Hepatocyte (in vitro differentiated cells): ENCODE results near the gene MRE11. TPM values are rescaled to one million over a fixed set of nuclear protein-coding genes. Genes with fewer than 3 reads are reported as not detected.

Experiments
- DNase-seq: peaks from one replicate; pipeline ENCODE4 v3.0.0-alpha.2; 2016; ENCODE audit warnings: low spot score
- H2AFZ ChIP-seq: fragments of 200-600 bp; sonication (generic); 2 replicates; pipeline ENCODE4 v1.6.0; 2016; ENCODE audit warnings: antibody characterized with exemption, mild to moderate bottlenecking
- H3K27ac ChIP-seq: fragments of 200-600 bp; sonication (generic); 2 replicates; pipeline ENCODE4 v1.5.1; 2016; ENCODE audit warnings: mild to moderate bottlenecking
- H3K27me3 ChIP-seq: fragments of 200-600 bp; sonication (generic); 2 replicates; pipeline ENCODE4 v1.6.1; 2016
- H3K36me3 ChIP-seq: fragments of 200-600 bp; sonication (generic); replicated peaks from 2 replicates; pipeline ENCODE4 v1.5.1; 2016; ENCODE audit warnings: low read depth; ENCODE audit not compliant: insufficient read depth
- H3K4me1 ChIP-seq: fragments of 200-600 bp; sonication (generic); 2 replicates; pipeline ENCODE4 v1.5.1; 2016; ENCODE audit warnings: mild to moderate bottlenecking, moderate library complexity; ENCODE audit not compliant: insufficient read depth
- H3K4me2 ChIP-seq: fragments of 200-600 bp; sonication (generic); 2 replicates; pipeline ENCODE4 v1.6.0; 2016
- H3K4me3 ChIP-seq: fragments of 200-600 bp; sonication (generic); 2 replicates; pipeline ENCODE4 v1.5.1; 2016; ENCODE audit warnings: mild to moderate bottlenecking
- H3K79me2 ChIP-seq: fragments of 200-600 bp; sonication (generic); 2 replicates; pipeline ENCODE4 v1.6.0; 2017; ENCODE audit warnings: mild to moderate bottlenecking
- H3K9me2 ChIP-seq: fragments of 200-600 bp; sonication (generic); replicated peaks from 2 replicates; pipeline ENCODE4 v1.6.0; 2017; ENCODE audit warnings: mild to moderate bottlenecking; ENCODE audit not compliant: insufficient read depth
- H3K9me3 ChIP-seq: fragments of 200-600 bp; sonication (generic); 2 replicates; pipeline ENCODE4 v1.5.1; 2016; ENCODE audit warnings: low read depth, mild to moderate bottlenecking
- H4K20me1 ChIP-seq: fragments of 200-600 bp; sonication (generic); 2 replicates; pipeline ENCODE4 v1.6.0; 2016; ENCODE audit warnings: mild to moderate bottlenecking; ENCODE audit not compliant: insufficient read depth, poor library complexity, severe bottlenecking
- EZH2 ChIP-seq: fragments of 200-600 bp; sonication (generic); IDR thresholded peaks from 2 replicates; pipeline ENCODE4 v1.6.1; 2016; ENCODE audit warnings: antibody characterized with exemption, mild to moderate bottlenecking, borderline replicate concordance
- EZH2phosphoT487 ChIP-seq: fragments of 200-600 bp; sonication (generic); IDR thresholded peaks from one replicate; pipeline ENCODE4 v1.6.1; 2018; ENCODE audit warnings: antibody characterized with exemption, mild to moderate bottlenecking, low read depth, moderate library complexity; ENCODE audit not compliant: unreplicated experiment, severe bottlenecking
- WGBS: methylation state at CpG from one replicate; pipeline ENCODE4 v1.1.6; 2016; ENCODE audit warnings: low lambda C conversion rate; ENCODE audit errors: missing lambda C conversion rate; 5-methylcytosine and 5-hydroxymethylcytosine counted together
- polyA plus RNA-seq: library from polyadenylated mRNA; unstranded; fragments of >200 nt; fragmentation: Nextera tagmentation; extraction: Ambion mirVana; gene quantifications from 2 replicates; pipeline ENCODE4 v1.2.1, GENCODE V29; 2016
- total RNA-seq: library from RNA; depleted of rRNA; stranded (reverse); fragments of >200 nt; gene quantifications from 2 replicates; pipeline ENCODE4 v1.2.3, GENCODE V29; 2014
- TF ChIP-seq, protein P1 (sequence below): fragments of 200-600 bp; sonication (generic); IDR thresholded peaks from 2 replicates; pipeline ENCODE4 v1.5.1; 2016; ENCODE audit warnings: antibody characterized with exemption, mild to moderate bottlenecking; ENCODE audit not compliant: poor library complexity

Gene MRE11
- total and polyA plus RNA-seq, 2 experiments from 2014 or later = 9.4 to 17.6 TPM

DNA sequence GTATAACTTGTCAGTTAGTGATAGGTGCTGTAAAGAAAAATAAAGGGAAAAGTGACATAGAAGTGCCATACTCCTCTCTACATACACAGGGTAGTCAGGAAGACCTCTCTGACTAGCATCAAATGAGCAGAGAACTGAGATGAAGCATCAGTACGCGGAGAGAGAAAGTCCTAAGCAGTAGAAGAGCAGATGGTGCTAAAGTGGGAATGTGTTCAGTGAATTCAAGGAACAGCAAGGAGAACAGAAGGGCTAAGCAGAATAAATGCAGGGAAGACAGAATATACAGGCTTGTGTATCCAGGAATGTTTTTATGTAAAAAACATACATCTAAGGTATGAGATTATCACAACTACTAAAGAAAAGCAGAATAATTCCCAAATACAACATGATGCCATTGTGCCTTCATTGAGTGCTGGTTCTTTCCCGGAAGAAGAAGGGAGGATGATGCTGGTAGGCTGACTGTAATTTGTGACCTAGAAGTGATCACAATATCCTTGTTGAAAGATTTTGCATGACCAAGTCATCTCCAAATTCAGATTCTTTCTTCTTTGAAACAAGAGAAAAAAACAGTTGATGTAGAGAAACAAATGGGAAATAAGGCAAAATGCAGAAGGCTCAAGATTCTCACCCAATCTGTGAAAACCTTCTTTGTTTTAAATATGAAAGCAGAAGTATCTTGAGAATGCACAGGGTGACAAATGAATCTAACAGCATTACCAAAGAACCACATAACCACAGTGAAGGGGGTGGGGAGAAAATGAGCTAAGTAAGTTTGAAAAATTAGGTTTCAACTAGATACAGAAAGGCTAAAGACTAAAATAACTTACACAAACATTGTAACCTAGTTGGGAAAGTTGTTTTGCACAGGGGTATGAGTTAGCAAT is 20.5 kb downstream of the MRE11 start:
- Histone ChIP-seq H3K36me3 (no peaks in the 10 kb centered on the region), H3K79me2 (no peaks in the 10 kb centered on the region)

GRCh38 chr11:94469416-94469815 is 24.2 kb downstream of the MRE11 start:
- H3K27ac ChIP-seq = no peak overlapping the region
- no peak overlapping the region for H3K4me2 ChIP-seq
- no peaks in the 10 kb centered on the region for H4K20me1 ChIP-seq
- no peaks in the 10 kb centered on the region for H3K9me3 ChIP-seq
- DNase-seq = no peak
- no peaks in the 10 kb centered on the region for H3K27me3 ChIP-seq
- TF ChIP-seq EZH2 (no peak), EZH2phosphoT487 (no peak)
- TF ChIP-seq, protein P1, sequence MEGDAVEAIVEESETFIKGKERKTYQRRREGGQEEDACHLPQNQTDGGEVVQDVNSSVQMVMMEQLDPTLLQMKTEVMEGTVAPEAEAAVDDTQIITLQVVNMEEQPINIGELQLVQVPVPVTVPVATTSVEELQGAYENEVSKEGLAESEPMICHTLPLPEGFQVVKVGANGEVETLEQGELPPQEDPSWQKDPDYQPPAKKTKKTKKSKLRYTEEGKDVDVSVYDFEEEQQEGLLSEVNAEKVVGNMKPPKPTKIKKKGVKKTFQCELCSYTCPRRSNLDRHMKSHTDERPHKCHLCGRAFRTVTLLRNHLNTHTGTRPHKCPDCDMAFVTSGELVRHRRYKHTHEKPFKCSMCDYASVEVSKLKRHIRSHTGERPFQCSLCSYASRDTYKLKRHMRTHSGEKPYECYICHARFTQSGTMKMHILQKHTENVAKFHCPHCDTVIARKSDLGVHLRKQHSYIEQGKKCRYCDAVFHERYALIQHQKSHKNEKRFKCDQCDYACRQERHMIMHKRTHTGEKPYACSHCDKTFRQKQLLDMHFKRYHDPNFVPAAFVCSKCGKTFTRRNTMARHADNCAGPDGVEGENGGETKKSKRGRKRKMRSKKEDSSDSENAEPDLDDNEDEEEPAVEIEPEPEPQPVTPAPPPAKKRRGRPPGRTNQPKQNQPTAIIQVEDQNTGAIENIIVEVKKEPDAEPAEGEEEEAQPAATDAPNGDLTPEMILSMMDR = no peak
- 100% methylated on average over 2 of the region's 2 CpGs for WGBS
- no peak overlapping the region for H3K4me3 ChIP-seq
- H3K4me1 ChIP-seq = no peaks in the 10 kb centered on the region
- no peaks in the 10 kb centered on the region for H3K9me2 ChIP-seq
- no peak overlapping the region for H2AFZ ChIP-seq
- H3K79me2 ChIP-seq = no peaks in the 10 kb centered on the region
- H3K36me3 ChIP-seq = no peaks in the 10 kb centered on the region

More for the DNA sequence above, 20.5 kb downstream of the MRE11 start:
- Histone ChIP-seq H3K27me3 (no peaks in the 10 kb centered on the region), H3K9me2 (no peaks in the 10 kb centered on the region), H3K9me3 (no peaks in the 10 kb centered on the region), H3K4me3 (no peak overlapping the region), H2AFZ (no peak overlapping the region), H3K27ac (no peak overlapping the region), H3K4me2 (no peak overlapping the region), H4K20me1 (no peaks in the 10 kb centered on the region), H3K4me1 (no peaks in the 10 kb centered on the region)
- no peak for DNase-seq
- no peak for TF ChIP-seq EZH2phosphoT487
- TF ChIP-seq, protein P1 = no peak
- no peak for TF ChIP-seq EZH2
- WGBS = 98% methylated on average over 3 of the region's 3 CpGs

- Histone ChIP-seq H3K4me1 (no peaks in the 10 kb centered on the region), H3K79me2 (no peaks in the 10 kb centered on the region), H4K20me1 (no peaks in the 10 kb centered on the region), H3K4me2 (no peak overlapping the region), H3K27me3 (no peaks in the 10 kb centered on the region), H3K27ac (no peak overlapping the region), H3K4me3 (no peak overlapping the region), H3K9me3 (no peaks in the 10 kb centered on the region), H3K9me2 (no peaks in the 10 kb centered on the region), H2AFZ (no peak overlapping the region), H3K36me3 (no peaks in the 10 kb centered on the region)
- no peak for DNase-seq
- 93% methylated on average over 2 of the region's 2 CpGs for WGBS
- TF ChIP-seq EZH2phosphoT487 (no peak), EZH2 (no peak)
- TF ChIP-seq, protein P1 = no peak
Measured at GRCh38 chr11:94459576-94459975, 34.1 kb downstream of the MRE11 start.
